Renal cortex interstitium (tissue), 11 donors: ENCODE measurements around the gene SDK1. TPM values are rescaled to one million over a fixed set of nuclear protein-coding genes. Genes with fewer than 3 reads are reported as not detected.

Experiments
- DNase-seq, 11 donors: peaks; one replicate each; pipeline ENCODE4 v3.0.0-alpha.2; 2013; ENCODE audit warnings: low read depth in 9 of 11, low spot score in 4 of 11; ENCODE audit errors: extremely low read depth in 1 of 11
- polyA plus RNA-seq, 3 donors: library from polyadenylated mRNA; unstranded; fragments of 120-200 nt; gene quantifications; one replicate each; pipeline ENCODE4 v1.2.1, GENCODE V29; 2013; ENCODE audit not compliant: insufficient read length in 3 of 3

Gene SDK1
- polyA plus RNA-seq, 3 donors: 5.9 to 9.1 (median 7.6) TPM

DNA sequence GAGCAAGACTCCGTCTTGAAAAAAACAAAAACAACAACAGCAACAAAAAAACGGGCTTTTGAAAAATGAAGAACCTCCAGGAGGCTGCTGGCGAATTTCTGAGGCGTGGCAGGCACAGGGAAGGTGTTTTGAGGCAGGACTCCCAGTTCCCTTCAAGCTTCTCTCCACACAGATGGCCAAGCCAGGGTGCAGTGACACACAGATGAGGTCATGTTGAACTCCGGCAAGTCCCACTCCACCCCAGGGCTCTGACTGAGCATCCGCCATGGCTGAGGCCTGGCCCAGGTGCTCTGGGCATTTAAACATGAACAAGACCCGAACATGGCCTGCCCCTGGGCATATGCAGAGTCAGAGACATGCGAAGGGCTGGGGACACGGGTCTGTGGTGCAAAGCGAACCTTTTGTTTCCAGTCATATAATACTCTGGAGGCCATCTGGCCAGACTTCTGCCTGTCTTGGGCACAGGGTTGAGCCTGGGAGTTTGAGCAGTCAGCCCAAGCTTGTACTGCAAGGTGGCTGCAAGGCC, 866.4 kb downstream of the SDK1 start:
- DNase-seq: no peak

- no peak for DNase-seq
Measured at GRCh38 chr7:4168041-4168440, 867.0 kb downstream of the SDK1 start.

DNA sequence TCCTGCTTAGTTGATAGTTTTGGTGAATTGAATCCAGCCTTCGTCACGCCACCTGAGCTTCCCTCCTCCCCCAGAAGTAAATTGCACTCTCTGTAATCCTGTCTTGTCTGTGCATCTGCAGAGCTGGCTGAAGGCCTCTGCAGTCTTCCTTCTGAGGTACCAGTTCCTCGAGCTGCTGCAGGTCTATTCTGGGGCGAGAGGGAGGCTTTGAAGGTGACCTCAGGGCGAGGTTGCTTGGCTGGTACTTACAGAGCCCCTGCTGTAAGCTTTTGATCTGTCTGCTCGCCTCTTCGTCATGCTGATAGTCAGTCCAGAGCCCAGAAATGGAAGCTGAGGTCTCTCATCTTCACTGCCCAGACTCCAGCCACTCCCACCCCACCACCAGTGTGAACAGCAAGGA, 867.5 kb downstream of the SDK1 start:
- DNase-seq: no peak

GRCh38 chr7:4169455-4169854, 868.4 kb downstream of the SDK1 start:
- DNase-seq: no peak

DNA sequence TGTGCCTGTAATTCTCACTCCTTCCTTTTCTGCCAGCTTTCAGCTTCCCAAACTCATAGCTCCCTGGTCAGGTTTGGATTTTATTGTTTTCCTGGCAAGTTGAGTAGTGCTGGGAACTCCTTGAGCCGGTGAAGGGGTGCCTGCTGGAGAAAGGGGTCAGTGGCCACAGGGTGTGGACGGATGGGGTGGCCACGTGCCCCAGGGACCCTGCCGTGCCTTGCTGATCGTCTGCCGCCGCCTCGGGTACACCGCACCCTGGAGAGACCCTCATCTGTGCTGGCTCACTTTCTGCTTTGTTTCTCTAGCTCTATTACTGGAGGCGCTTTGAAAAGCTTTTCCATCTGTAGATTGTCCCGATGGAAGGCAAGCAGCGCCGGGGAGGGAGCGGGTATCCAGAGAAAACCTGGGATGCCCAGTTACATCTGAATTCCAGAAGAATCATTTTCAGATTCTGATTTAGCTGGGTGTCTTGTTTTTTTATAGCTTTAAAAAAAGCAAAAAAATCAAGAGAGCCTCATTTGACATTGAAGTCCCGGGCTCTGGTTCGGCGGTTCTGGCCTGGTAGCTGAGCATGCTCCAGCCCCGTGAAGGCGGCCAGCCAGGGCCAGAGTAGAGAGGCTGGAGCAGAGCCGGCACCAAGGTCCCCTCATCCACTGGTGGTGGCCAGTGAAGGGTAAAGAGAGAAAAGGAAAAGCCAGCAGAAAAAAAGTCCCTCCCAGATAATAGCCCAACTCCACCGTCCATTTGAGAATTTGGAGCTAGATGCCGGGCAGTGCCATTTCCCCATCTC, 870.1 kb downstream of the SDK1 start:
- DNase-seq: no peak

- no peak for DNase-seq
Measured at GRCh38 chr7:4172883-4173282, 871.8 kb downstream of the SDK1 start.

DNA sequence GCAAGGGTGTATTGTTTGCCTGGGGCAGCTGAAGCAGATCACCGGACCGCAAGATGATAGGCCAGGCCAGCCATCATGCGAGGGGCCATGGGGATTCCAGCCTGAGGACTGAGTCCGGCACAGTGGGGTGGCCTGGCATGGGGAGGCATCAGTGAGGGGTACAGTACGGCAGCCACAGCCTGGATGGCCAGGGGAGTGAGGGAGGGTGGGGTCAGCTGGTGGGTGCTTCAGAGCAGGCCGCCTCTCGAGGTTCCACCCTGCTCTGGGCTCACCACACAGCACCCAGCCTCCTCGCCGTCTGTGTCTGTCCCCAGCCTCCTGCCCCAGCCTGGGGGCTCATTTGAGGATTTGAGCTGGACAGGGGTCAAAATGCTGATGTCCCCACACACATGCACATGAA, 872.6 kb downstream of the SDK1 start:
- no peak for DNase-seq

DNA sequence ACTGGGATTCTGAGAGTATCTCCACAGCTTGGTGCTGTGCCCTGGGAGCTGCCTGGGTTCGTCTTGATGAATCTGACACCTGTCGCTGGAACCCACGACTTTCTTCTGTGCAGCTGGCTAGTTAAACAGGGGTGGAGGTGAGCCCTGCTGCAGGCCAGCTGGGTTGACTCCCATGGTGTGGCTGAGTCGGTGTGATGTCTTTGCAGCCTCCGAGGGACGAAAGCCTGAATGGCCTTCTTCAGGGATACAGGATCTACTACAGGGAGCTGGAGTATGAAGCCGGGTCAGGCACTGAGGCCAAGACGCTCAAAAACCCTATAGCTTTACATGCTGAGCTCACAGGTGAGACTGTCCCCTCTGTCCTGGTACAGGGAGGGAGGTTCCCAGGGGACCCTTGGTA, 873.0 kb downstream of the SDK1 start:
- DNase-seq: no peak

- DNase-seq: no peak
Measured at GRCh38 chr7:4174451-4174850, 873.4 kb downstream of the SDK1 start.

GRCh38 chr7:4174884-4175283, 873.8 kb downstream of the SDK1 start:
- DNase-seq: no peak

GRCh38 chr7:4175346-4175973, 874.4 kb downstream of the SDK1 start:
- no peak for DNase-seq

- no peak for DNase-seq
Measured at GRCh38 chr7:4177001-4177400, 875.9 kb downstream of the SDK1 start.

- no peak for DNase-seq
Measured at GRCh38 chr7:4178416-4178815, 877.4 kb downstream of the SDK1 start.

DNA sequence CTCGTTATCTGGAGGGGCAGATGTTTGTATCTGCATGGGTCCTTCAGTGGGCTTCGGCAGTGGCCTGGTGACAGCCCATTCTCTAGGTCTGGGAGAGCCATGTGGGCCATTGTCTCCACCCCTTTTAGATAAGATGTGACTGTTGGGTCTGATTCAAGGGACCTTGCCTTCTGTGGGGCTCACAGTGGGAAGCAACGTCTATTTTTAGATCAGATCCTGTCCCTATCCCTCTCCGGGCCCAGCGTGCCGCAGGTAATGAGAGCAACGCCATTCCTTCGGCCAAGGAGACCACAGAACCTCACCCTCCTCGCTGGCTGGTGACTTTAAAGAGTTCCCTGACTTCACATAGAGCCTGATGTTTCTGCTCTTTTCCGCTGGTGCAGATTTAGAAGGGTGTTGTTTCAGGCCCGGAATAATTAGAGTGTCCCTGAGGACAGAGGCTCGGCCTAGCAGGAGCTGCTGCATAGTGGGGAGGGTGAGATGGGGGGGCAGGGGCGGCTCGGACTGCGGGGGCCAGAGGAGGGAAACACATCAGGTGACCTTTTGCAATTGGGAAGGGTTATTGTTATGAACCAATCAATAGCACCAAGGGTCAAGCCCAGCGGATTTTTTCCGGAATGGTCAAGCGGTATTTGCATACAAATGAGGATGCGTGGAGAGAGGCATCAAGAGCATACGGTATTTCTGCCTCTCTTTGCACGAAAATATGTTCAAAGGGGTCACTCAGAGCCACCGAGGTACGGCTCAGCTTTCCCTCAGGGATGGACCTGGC, 878.0 kb downstream of the SDK1 start:
- DNase-seq: no peak

- DNase-seq: no peak
Measured at GRCh38 chr7:4179688-4180380, 878.8 kb downstream of the SDK1 start.

DNA sequence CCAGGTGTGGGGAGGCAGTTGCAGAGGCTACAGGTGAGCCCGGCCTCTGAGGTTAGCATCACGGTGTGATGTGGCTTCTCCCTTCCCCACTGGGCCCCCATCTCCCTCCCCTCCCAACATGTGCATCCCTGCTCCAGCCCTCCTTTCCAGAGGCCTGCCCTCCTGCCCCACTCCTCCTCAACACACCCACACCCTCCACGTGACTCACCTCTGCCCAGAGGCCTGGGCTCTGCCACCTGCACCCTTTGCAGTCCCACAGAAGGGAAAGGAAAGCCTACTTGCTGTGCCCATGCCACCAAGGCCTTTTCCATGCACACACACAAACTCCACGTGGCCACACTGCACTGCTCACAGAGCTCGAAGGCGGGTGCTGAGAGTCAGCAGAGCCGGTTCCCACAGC, 880.4 kb downstream of the SDK1 start:
- DNase-seq: no peak

GRCh38 chr7:4182605-4183300, 881.7 kb downstream of the SDK1 start:
- DNase-seq: no peak

DNA sequence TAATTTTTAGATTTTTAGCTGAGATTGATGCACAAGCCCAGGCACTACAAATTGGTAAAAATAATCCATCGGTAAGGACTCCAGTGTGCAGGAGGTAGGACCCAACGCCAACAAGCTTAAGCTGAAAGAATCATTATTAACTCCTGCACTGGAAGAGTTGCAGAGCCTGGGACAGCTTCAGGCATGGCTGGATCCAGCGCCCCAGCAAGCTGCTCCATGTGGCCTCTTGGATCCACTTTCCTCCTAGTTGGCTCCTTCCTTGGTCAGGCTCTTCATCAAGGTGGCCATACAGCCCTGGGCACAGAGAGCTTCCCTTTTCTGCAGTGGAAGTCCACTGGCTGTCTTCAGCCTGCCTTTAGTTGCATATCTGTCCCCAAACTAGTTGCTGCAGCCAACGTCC, 883.6 kb downstream of the SDK1 start:
- DNase-seq: no peak

GRCh38 chr7:4185136-4185535, 884.1 kb downstream of the SDK1 start:
- no peak for DNase-seq
